ENCODE results near the gene ALKBH3. TPM values are rescaled to one million over a fixed set of nuclear protein-coding genes. Genes with fewer than 3 reads are reported as not detected.

Gene ALKBH3
- total and polyA plus RNA-seq, 11 donors: 13.1 to 24.7 (median 20.5) TPM

GRCh38 chr11:43874738-43875137 lies 5.9 kb upstream of the ALKBH3 start:
- no peak for TF ChIP-seq POLR2A (IDR thresholded peaks at IDR 0.05)
- TF ChIP-seq, protein P1, sequence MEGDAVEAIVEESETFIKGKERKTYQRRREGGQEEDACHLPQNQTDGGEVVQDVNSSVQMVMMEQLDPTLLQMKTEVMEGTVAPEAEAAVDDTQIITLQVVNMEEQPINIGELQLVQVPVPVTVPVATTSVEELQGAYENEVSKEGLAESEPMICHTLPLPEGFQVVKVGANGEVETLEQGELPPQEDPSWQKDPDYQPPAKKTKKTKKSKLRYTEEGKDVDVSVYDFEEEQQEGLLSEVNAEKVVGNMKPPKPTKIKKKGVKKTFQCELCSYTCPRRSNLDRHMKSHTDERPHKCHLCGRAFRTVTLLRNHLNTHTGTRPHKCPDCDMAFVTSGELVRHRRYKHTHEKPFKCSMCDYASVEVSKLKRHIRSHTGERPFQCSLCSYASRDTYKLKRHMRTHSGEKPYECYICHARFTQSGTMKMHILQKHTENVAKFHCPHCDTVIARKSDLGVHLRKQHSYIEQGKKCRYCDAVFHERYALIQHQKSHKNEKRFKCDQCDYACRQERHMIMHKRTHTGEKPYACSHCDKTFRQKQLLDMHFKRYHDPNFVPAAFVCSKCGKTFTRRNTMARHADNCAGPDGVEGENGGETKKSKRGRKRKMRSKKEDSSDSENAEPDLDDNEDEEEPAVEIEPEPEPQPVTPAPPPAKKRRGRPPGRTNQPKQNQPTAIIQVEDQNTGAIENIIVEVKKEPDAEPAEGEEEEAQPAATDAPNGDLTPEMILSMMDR (IDR thresholded peaks at IDR 0.05): no peak
- no peak for ATAC-seq
- Histone ChIP-seq H3K4me3 (no peak overlapping the region), H3K36me3 (no peaks in the 10 kb centered on the region), H3K27ac (no peak overlapping the region), H3K4me1 (peaks cover 0 to 3% (median 0%) of the 10 kb centered on the region in 12 donors), H3K9me3 (no peaks in the 10 kb centered on the region), H3K27me3 (peaks cover 0 to 60% (median 5%) of the 10 kb centered on the region in 9 donors)
- 6 to 29% (median 24%) methylated on average over 1 of the region's 1 CpG for WGBS, 4 donors
- intact Hi-C loops (cut with DNase I): no loop called here
- DNase-seq: no peak

DNA sequence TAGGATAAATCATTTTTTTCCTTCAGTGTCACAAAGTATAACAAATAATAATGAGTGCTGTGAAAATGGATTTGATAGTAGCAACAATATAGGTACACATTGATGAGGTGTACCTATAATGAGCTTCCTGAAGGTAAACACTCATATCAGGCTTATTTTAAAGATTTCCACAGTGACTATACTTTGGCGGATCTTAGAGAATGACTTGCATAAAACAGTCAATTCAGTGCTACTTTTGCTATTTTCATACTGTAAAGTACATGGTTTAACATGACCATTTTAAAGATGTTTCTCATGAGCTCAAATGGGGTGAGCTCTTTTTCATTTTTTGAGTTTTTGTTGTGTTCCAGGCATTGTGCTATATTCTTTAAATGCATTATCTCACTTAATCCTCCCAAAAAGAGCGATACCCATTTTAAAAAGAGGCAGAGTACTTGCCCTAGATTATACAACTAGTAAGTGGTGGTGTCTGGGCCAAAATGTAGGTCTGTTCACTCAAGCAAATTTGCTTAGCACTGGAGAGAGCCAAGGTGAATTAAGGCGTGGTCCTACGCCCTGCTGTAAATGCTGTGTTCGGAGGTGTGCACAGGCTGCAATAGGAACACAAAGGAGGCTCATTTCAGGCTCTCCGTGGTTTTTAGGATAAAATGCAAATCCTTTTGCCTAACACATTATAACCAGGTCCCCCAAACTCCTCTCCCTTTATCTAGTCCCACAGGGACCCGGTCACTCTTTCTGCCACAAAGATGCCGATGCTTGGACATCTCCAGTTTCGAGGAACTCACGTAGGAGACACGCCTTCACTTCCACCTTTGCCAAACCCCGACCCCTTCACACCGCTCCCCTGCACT lies 617 bp upstream of the ALKBH3 start:
- 46 to 49% (median 47%) methylated on average over 13 of the region's 13 CpGs for WGBS, 4 donors
- DNase-seq (no peak), ATAC-seq (peak in 2 of 4 donors; percentile 8 to 10)
- Histone ChIP-seq H3K36me3 (peaks cover 0 to 28% (median 25%) of the 10 kb centered on the region in 9 donors), H3K27ac (peak overlapping the region in 9 of 12 donors; percentile 68 to 84 (median 76)), H3K27me3 (peaks cover 0 to 29% (median 5%) of the 10 kb centered on the region in 9 donors), H3K4me3 (peak overlapping the region; percentile 53 to 98 (median 90)), H3K4me1 (peaks cover 4 to 20% (median 15%) of the 10 kb centered on the region in 12 donors), H3K9me3 (no peaks in the 10 kb centered on the region)
- intact Hi-C loops (cut with DNase I): no loop called here
- no peak for TF ChIP-seq POLR2A (IDR thresholded peaks at IDR 0.05)
- TF ChIP-seq, protein P1 (IDR thresholded peaks at IDR 0.05): no peak

DNA sequence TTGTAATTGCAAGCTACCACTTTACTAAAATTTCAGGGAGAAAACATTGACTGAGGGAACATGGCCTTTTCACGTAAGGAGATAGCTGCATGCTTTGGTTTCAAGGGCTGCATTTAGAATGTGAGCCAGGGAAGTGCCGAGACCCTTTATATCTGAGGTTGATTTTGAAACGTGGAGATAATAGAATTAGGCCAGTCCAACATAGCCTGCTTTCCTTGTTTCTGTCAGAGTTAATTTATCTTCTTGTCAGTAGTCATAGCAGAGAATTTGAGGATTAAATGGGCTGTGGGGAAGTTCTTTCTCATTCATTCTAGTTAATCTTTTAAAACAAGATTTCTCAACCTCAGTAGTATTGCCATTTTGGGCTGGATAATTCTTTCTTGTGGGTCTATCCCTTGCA lies 12.2 kb downstream of the ALKBH3 start:
- intact Hi-C loops (cut with DNase I): loop anchor here in 4 of 10 donors (5.0 to 10.0 kb wide), 3 partner anchors 49 to 58 kb away; partner anchors contain the start of gene C11orf96 (in 3 of the 4)
- Histone ChIP-seq H3K27ac (peak overlapping the region in 1 of 12 donors; percentile 7), H3K4me3 (no peak overlapping the region), H3K4me1 (no peaks in the 10 kb centered on the region), H3K36me3 (peaks cover 3 to 100% (median 95%) of the 10 kb centered on the region in 9 donors), H3K9me3 (no peaks in the 10 kb centered on the region), H3K27me3 (no peaks in the 10 kb centered on the region)
- no peak for DNase-seq
- ATAC-seq: no peak
- WGBS, 4 donors: 35 to 46% (median 39%) methylated on average over 3 of the region's 3 CpGs
- TF ChIP-seq POLR2A (IDR thresholded peaks at IDR 0.05): no peak
- TF ChIP-seq, protein P1 (IDR thresholded peaks at IDR 0.05): no peak

- Histone ChIP-seq H3K4me1 (no peaks in the 10 kb centered on the region), H3K27ac (no peak overlapping the region), H3K9me3 (no peaks in the 10 kb centered on the region), H3K36me3 (peaks cover 3 to 100% (median 98%) of the 10 kb centered on the region in 9 donors), H3K4me3 (no peak overlapping the region), H3K27me3 (no peaks in the 10 kb centered on the region)
- ATAC-seq (no peak), DNase-seq (no peak)
- intact Hi-C loops (cut with DNase I): loop anchor here in 4 of 10 donors (5.0 to 10.0 kb wide), 3 partner anchors 48 to 60 kb away; partner anchors contain the start of gene C11orf96 (in 3 of the 4)
- TF ChIP-seq, protein P1 (IDR thresholded peaks at IDR 0.05): no peak
- no peak for TF ChIP-seq POLR2A (IDR thresholded peaks at IDR 0.05)
- WGBS, 4 donors: 65 to 91% (median 88%) methylated on average over 2 of the region's 2 CpGs
Observed at GRCh38 chr11:43894546-43894945, 13.9 kb downstream of the ALKBH3 start.

All from heart left ventricle (tissue), 16 donors.